Measurements from ENCODE around the gene CREB3. TPM values are rescaled to one million over a fixed set of nuclear protein-coding genes. Genes with fewer than 3 reads are reported as not detected.

CREB3 gene
- total and polyA plus RNA-seq, 4 donors: 9.2 to 21.4 (median 18.1) TPM

DNA sequence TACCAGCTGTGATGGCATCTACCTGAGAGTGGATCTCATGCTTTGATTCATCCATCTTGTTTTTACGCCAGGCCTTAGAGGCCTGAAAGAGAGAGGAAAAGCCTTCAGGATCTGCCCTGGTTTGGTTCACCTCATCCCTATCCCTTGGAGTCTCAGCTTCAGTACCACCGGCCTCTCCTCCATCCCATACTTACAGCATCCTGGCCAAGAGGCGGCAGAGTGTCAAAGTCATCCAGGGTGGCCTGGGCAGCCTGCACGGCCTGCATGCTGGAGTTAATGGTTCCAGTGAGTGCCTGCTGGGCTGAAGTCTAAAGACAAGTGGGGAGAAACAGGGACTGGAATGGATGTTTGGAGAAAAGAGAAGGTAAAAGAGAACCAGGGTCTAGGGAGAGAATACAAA, 12.9 kb upstream of the CREB3 start:
- no peaks in the 10 kb centered on the region for H3K27me3 ChIP-seq (ENCODE audit: control insufficient read depth in 4 of 4, insufficient read depth in 4 of 4, low read length in 3 of 4)
- no peak for TF ChIP-seq EGR1 (IDR thresholded peaks at IDR 0.05; ENCODE audit: low read depth in 2 of 2)
- TF ChIP-seq, protein P1, sequence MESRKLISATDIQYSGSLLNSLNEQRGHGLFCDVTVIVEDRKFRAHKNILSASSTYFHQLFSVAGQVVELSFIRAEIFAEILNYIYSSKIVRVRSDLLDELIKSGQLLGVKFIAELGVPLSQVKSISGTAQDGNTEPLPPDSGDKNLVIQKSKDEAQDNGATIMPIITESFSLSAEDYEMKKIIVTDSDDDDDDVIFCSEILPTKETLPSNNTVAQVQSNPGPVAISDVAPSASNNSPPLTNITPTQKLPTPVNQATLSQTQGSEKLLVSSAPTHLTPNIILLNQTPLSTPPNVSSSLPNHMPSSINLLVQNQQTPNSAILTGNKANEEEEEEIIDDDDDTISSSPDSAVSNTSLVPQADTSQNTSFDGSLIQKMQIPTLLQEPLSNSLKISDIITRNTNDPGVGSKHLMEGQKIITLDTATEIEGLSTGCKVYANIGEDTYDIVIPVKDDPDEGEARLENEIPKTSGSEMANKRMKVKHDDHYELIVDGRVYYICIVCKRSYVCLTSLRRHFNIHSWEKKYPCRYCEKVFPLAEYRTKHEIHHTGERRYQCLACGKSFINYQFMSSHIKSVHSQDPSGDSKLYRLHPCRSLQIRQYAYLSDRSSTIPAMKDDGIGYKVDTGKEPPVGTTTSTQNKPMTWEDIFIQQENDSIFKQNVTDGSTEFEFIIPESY (IDR thresholded peaks at IDR 0.05): no peak
- TF ChIP-seq GABPA (IDR thresholded peaks at IDR 0.05 in 1 of 2, conservative IDR thresholded peaks at IDR 0.05 in 1 of 2): no peak
- TF ChIP-seq, protein P2, sequence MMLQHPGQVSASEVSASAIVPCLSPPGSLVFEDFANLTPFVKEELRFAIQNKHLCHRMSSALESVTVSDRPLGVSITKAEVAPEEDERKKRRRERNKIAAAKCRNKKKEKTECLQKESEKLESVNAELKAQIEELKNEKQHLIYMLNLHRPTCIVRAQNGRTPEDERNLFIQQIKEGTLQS (IDR thresholded peaks at IDR 0.05): no peak
- TF ChIP-seq YY1 (IDR thresholded peaks at IDR 0.05): no peak
- TF ChIP-seq JUND (IDR thresholded peaks at IDR 0.05): no peak
- no peak for TF ChIP-seq RAD21 (IDR thresholded peaks at IDR 0.05)
- TF ChIP-seq, protein P3, sequence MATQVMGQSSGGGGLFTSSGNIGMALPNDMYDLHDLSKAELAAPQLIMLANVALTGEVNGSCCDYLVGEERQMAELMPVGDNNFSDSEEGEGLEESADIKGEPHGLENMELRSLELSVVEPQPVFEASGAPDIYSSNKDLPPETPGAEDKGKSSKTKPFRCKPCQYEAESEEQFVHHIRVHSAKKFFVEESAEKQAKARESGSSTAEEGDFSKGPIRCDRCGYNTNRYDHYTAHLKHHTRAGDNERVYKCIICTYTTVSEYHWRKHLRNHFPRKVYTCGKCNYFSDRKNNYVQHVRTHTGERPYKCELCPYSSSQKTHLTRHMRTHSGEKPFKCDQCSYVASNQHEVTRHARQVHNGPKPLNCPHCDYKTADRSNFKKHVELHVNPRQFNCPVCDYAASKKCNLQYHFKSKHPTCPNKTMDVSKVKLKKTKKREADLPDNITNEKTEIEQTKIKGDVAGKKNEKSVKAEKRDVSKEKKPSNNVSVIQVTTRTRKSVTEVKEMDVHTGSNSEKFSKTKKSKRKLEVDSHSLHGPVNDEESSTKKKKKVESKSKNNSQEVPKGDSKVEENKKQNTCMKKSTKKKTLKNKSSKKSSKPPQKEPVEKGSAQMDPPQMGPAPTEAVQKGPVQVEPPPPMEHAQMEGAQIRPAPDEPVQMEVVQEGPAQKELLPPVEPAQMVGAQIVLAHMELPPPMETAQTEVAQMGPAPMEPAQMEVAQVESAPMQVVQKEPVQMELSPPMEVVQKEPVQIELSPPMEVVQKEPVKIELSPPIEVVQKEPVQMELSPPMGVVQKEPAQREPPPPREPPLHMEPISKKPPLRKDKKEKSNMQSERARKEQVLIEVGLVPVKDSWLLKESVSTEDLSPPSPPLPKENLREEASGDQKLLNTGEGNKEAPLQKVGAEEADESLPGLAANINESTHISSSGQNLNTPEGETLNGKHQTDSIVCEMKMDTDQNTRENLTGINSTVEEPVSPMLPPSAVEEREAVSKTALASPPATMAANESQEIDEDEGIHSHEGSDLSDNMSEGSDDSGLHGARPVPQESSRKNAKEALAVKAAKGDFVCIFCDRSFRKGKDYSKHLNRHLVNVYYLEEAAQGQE (IDR thresholded peaks at IDR 0.05): no peak
- no peak for TF ChIP-seq FOXA2 (IDR thresholded peaks at IDR 0.05)
- no peak for TF ChIP-seq SP1 (IDR thresholded peaks at IDR 0.05)
- no peak overlapping the region for H3K27ac ChIP-seq (ENCODE audit: low read depth in 1 of 2, low read length in 2 of 2)
- peaks cover 55 to 97% (median 96%) of the 10 kb centered on the region in 4 donors for H3K36me3 ChIP-seq (ENCODE audit: control insufficient read depth in 4 of 4, insufficient read depth in 3 of 4, low read depth in 1 of 4, low read length in 3 of 4)
- WGBS: 96% methylated on average over 4 of the region's 4 CpGs
- H3K4me1 ChIP-seq (ENCODE audit: control insufficient read depth in 4 of 4, insufficient read depth in 4 of 4, low read length in 3 of 4): no peaks in the 10 kb centered on the region
- H3K4me3 ChIP-seq (ENCODE audit: low read depth in 1 of 3, low read length in 3 of 3): no peak overlapping the region
- no peaks in the 10 kb centered on the region for H3K9me3 ChIP-seq (ENCODE audit: control insufficient read depth in 4 of 4, low read length in 3 of 4)
- no peak for DNase-seq (ENCODE audit: low spot score)
- no peak overlapping the region for H3K9ac ChIP-seq (ENCODE audit: low read depth in 1 of 2, low read length in 2 of 2)

DNA sequence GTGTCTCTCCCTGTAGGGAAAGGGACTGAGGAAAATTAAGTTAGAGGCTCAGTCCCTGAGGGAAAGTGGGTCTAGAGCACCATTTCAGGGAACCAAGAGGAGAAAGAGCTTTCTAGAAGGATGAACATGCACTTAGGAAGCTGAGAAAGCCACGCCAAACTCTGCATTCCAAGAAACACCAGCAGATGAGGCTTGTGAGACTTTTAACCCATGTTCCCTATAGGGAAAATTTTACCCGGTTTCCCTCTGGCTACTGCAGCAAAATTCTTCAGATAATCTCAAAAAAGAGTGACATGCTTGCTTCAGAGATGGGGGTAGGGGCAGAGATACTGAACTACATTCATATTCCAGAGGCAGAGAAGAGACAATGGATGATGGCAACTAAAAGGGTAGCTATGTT, 9.0 kb upstream of the CREB3 start:
- peaks cover 8 to 21% (median 17%) of the 10 kb centered on the region in 4 donors for H3K4me1 ChIP-seq (ENCODE audit: control insufficient read depth in 4 of 4, insufficient read depth in 4 of 4, low read length in 3 of 4)
- H3K9ac ChIP-seq (ENCODE audit: low read depth in 1 of 2, low read length in 2 of 2): no peak overlapping the region
- H3K27ac ChIP-seq (ENCODE audit: low read depth in 1 of 2, low read length in 2 of 2): no peak overlapping the region
- WGBS: 93% methylated on average over 2 of the region's 2 CpGs
- no peaks in the 10 kb centered on the region for H3K27me3 ChIP-seq (ENCODE audit: control insufficient read depth in 4 of 4, insufficient read depth in 4 of 4, low read length in 3 of 4)
- DNase-seq (ENCODE audit: low spot score): no peak
- H3K36me3 ChIP-seq (ENCODE audit: control insufficient read depth in 4 of 4, insufficient read depth in 3 of 4, low read depth in 1 of 4, low read length in 3 of 4): peaks cover 34 to 71% (median 68%) of the 10 kb centered on the region in 4 donors
- TF ChIP-seq FOXA1 (IDR thresholded peaks at IDR 0.05): no peak
- TF ChIP-seq, protein P4, sequence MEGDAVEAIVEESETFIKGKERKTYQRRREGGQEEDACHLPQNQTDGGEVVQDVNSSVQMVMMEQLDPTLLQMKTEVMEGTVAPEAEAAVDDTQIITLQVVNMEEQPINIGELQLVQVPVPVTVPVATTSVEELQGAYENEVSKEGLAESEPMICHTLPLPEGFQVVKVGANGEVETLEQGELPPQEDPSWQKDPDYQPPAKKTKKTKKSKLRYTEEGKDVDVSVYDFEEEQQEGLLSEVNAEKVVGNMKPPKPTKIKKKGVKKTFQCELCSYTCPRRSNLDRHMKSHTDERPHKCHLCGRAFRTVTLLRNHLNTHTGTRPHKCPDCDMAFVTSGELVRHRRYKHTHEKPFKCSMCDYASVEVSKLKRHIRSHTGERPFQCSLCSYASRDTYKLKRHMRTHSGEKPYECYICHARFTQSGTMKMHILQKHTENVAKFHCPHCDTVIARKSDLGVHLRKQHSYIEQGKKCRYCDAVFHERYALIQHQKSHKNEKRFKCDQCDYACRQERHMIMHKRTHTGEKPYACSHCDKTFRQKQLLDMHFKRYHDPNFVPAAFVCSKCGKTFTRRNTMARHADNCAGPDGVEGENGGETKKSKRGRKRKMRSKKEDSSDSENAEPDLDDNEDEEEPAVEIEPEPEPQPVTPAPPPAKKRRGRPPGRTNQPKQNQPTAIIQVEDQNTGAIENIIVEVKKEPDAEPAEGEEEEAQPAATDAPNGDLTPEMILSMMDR (IDR thresholded peaks at IDR 0.05; ENCODE audit: low read depth, low read length, missing input control): no peak
- no peak for TF ChIP-seq RAD21 (IDR thresholded peaks at IDR 0.05)
- TF ChIP-seq FOXA2 (IDR thresholded peaks at IDR 0.05): no peak
- no peak overlapping the region for H3K4me3 ChIP-seq (ENCODE audit: low read depth in 1 of 3, low read length in 3 of 3)
- H3K9me3 ChIP-seq (ENCODE audit: control insufficient read depth in 4 of 4, low read length in 3 of 4): no peaks in the 10 kb centered on the region

Data from liver (tissue), 9 donors.